AML-193 (cell line): Measurements from ENCODE around the gene A3GALT2.
A peak's percentile ranks its signal among the peaks of the same experiment; 100 is the strongest.

Source experiments
- DNase-seq, 2 experiments: peaks; one replicate each; lab custom pipeline; 2025; lab: John Stamatoyannopoulos, UW

A3GALT2 gene

DNA sequence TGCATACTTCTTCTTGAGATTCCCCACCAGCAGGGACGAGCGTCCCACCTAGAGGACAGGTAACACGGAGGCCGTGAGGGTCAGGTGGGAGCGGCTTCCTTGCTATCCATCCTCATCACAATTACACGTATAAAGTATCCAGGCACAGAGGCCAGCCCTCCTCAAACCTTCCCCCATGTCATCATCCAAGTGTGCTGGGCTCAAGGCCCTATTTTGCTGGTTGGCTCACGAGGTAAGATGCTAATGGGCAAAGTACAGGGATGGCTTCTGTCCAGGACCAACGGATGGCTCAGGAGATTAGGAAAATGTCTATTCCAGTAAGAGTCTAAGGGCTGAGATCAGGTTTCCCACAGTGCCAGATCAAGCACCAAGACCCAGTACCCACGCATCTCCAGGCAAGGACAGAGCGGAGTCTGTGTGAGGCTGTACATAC, 11.5 kb upstream of the A3GALT2 start:
- DNase-seq, result no peak

DNA sequence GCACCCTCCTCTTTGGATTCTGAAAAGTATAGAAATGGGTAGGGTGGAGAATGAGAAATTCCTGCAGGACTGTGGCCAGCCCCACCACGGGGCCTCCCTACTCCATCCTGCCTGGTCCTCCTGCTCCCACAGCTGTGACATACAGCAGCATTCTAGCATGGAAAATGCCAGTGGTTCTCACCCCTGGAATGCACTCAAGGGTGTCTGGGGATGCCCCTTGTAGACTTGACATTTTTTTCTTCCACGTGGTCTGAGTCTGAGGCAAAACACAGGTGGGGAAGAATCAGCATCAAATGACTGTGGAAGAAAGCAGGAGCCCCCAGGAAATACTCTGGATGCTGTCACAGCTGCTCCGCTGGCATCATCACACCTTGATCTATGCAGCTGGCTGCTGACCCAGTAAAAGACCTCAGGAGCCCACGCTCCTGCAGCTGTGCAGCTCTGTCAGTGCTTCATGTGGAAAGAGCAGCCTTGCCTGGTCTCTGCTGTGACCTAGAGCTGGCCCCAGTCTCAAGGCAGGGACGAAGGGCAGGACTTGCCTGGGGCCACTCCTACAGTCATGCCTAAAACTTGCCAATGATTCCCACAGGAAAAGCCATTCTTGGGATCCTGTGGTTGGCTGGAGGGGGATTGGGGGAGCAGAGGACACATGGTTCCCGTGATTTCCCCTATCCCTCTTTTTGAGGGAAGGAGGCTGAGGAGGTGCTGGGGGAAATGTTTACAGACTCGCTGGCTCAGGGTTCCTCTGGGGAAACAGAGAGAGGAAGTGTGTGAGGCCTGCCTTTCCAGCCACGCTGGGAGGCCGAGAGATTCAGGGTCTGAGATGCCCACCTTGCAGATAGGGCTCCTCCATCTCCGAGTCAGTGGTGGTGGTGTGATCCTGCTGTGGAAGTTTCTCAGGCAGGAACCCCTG, 10.8 kb upstream of the A3GALT2 start:
- DNase-seq, result no peak

DNA sequence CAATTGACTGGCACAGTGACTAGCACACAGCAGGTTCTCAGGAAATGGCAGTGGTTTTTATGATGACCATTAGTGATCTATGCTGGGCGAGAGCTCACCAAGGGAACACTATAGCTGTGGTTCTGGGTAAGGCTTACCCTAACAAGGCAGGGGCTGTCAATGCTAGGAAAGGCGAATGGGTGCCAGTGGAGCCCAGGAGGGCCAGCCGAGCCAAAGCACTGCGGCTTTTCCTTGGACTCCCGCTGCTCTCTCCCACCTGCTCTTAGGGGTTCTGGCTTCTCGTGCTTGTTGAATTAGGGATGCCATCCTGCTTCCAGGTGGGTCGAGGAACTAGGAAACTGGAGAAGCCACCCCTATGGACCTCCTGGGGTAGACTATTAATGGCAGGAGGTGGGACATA, 10.0 kb upstream of the A3GALT2 start:
- no peak for DNase-seq

DNA sequence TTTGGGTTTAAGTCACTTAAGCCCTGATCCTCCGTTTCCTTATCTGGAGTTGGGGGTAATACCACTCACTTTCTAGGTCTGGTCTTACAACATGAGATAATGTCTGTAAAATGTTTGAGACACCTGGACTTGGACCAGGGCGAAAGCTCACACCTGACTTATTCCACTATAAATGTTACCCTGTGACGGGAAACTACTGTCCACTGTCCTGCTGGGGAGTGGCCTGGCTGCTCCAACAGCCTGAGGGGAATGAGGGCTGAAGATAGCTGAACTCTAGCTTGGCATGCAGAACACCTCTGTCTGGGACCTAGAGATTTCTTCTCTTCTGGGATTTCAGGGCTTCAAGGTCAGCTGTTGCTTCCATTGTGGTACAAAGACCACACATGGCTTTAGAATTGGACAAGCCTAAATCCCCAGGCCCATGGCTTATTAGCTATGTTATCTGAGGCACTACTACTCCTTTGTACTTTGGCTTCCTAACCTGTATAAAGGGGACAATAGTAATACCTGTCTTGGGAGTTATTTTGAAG, 9.5 kb upstream of the A3GALT2 start:
- no peak for DNase-seq

DNA sequence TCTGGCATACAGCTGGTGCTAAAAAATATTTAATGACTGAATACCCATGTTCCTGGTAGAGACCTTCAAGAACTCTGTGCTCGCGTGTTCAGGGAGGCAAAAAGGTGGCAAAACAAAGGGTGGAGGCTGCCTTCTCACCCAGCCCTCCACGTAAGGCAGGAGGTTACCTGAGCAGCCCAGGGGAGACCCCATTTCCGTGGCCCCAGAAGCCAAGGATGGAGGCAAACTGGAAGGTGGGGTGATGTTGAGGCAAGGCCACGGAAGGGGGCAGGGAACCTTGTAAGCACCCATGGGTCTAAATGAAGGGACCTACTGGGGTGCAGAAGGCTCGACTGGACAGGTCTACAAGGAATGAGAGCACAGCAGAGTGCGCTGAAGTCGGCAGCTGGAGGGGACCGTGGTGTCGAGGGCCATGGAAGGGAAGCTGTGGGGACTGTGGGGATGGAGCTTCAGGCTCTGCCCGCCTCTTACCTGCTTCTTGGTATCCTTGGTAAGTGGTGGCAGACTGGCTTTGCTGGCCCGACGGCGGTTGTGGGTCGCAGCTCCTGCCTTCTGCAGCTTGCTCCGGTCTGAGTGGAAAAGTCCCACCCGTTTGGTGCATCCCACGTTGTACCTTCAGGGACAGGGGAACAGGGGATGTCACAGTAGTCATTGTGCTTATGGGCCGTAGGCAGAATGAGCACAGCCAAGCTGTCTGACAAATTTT, 8.9 kb upstream of the A3GALT2 start:
- no peak for DNase-seq

DNA sequence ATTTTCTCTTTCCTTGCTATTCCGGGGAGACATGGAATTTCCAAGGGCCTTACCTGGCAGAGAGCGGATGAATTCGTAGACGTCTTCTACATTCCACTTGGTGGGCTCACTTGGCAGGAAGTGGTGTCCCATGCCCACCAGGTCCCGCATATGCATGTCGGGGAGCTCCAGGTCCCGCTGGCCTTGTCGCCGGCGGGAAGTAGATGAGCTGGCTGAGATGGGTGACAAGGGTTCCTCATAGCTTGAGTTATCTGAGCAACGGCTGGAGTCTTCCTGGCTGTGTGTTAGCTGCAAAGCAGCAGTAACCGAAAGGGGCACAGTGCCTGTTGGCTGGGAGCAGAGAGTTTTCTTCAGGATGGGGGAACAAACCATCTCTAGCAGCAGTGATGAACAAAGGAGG, 7.9 kb upstream of the A3GALT2 start:
- no peak for DNase-seq

DNA sequence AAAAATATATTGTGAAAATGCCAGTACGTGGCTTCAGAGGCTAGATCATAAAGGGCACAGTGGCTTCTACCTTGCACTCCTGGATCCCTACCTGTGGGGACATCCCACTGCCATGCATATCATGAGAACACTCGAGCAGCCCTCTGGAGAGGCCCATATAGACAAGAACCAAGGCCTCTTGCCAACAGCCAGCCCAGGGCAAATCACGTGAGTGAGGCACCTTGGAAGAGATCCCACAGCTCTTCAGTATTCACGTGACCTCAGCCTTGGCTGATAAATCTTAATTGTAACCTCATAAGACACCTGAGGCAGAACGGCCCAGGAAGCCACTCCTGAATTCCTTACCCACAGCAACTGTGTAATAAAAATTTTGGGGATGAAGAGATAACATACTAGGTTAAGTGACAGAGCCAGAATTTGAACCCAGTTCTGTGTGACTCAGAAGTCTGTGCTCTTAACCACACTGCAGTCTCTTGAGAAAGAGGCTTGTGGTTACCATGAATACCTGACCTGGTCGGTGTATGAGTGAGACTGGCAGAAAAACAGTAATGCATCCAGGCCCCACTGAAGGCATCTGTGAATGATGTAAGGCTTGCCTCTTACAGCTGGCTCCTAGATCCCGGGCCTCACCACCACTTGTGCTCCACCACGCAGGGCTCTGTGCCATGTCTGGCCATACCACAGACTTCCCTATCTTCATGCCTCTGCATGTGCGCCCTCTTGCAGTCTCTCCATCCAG, 6.9 kb upstream of the A3GALT2 start:
- peak; percentile 15 for DNase-seq

DNA sequence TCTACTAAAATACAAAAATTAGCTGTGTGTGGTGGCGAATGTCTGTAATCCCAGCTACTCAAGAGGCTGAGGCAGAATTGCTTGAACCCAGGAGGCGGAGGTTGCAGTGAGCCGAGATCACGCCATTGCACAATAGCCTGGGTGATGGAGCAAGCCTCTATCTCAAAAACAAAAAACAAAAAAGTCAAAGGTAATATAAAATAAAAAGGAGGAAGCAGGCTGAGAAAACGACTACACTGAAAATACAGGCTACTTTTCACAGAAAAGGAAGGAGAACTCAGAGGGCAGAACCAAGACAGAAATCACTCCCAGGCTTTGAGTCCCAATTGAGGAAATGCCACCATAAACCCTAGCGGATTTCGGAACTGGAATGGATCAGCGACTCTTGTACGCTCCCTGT, 5.9 kb upstream of the A3GALT2 start:
- no peak for DNase-seq

DNA sequence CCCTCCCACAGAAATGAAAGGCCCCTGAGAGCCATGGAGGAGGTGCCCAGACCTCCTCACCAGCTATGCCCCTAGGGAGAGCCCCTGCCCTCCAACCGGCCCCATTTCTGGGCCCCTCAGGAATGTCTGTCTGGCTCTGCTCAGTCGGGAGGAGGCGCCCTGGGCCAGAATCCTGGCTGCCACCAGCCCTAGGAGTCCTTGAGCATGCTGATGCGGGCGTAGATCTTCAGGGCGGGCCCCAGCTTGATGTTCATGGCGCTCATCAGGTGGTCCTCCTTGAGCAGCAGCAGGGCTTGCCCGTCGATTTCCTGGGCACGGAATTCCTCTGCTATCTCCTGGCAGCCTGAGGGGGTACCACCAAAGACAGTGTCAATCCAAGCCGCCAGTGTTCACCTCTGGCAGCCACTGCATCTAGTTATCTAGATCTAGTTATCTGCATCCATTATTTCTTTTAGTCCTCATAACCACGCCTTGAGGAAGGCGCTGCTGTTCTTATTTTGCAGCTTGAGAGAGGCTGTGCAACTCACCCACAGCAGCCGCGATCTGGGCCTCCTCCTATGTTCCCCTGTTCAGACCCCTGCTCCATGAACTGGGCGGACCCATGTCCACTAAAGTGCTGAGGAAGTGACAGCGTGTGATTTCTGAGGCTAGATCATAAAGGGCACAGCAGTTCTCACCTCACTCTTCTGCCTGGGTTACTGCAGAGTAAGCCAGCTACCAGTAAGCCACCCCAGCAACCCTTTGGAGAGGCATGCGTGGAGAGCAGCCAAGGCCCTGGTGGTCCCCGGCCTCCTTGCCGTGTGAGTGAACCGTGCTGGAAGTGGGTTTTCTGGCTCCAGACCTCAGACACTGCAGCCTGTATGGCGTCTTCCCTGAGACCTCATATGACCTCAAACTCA, 4.0 kb upstream of the A3GALT2 start:
- no peak for DNase-seq

DNA sequence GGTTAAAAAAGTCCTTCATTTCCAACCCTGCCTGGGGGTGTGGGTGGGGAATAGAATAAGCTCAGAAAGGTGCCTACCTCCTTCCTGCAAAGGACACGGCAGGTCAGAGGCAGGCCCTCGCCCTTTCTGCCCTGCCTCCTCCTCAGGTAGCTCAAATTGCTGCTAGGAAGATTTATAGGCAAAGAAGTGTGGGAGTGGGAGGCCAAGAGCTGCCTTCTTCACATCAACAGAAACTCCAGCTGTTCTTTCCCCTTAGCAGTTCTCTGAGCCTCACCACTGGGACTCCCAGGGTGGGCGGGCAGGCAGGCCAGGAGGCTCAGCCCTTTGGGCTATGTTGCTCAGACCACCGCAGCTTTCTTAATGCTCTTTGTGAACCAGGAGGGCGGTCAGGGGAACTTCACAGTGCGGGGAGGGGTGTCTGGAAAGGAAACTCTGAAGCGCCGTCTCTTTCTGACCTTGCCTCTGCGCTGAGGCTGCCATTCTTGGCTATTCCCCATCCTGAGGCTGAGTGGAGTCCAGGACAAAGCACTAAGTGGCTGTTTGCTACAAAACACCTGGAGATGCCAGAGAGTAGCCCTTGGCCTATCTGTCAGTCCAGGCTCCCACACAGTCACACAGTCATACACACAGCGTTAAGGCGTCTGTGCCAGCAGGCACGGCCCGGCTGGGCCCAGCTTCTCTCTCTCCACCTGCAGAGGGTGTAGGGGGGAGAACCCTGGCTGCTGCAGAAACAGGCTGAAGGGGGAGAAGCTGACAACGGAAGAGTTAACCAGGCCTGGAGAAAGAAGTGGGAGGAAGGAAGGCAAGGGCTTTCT, 3.0 kb upstream of the A3GALT2 start:
- no peak for DNase-seq

DNA sequence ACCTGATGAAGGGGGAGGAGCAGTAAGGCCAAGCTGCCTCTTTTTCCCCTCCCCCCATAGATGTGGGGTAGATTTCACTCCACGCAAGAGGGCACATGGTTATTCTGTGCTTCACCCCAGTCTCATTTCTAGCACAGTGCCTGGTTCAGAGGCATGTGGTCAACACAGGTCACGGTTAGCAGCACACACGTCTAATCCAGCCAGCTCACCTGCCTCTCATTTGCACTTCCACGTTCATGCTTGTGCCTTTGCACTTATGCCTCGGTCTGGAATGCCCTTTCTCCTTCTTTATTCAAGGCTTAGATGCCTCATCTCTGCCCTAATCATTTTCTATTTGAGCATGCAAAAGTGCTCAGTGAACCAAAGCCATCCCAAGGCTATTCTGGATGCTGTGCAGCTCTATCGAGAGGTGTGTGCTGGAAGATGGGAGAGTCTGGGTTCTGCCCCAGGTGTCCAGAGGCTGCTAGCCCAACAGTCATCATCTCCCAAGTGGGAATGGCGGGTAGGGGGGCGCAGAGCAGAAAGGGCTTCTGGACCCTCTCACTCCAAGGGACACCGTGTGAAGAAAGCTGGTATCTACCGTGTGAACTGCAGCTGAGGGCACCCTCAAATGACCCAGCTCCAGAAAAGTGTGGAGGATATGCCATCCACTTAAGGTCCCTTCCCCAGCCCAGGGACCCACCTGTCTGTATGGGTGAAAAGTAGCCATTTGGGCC, 2.1 kb upstream of the A3GALT2 start:
- DNase-seq, result no peak

DNA sequence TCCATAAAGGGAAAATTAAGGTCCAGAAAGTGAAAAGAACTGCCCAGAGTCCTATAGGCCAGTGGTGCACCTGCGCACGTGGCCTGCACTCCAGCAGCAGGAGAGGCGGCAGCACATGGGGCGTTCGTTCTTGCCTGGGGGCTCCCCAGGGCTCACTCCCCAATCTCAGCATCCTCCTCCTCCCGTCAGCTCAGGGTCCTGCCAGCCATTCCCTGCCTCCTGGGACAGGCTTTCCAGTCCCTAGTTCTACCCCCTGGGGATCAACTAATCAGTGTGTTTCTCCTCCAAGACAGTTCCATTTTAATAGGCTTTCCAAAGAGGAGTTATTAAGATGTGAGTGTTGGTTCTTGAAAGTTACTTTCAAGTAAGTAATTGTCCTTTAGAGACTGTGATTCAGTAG, 1.2 kb upstream of the A3GALT2 start:
- DNase-seq, result no peak

DNA sequence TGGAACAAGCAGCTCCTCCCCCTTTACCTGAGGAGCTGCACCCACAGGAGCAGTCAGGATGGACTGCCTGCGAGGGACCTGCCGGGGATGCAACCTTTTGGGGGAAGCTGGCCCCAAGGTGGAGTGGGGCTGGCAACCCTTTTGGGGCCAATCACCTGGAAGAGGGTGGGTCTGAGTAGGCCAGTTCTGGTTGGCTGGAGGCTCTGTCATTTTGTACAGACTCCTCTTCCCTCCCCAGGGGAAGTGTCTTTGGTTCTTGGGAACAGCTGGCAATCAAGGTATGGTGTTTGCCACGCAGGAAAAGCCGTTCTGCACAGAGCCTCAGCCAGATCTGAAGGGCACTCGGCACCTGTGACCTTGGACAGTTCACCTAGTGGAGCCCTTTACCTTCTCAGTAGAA, 280 bp upstream of the A3GALT2 start:
- no peak for DNase-seq

DNA sequence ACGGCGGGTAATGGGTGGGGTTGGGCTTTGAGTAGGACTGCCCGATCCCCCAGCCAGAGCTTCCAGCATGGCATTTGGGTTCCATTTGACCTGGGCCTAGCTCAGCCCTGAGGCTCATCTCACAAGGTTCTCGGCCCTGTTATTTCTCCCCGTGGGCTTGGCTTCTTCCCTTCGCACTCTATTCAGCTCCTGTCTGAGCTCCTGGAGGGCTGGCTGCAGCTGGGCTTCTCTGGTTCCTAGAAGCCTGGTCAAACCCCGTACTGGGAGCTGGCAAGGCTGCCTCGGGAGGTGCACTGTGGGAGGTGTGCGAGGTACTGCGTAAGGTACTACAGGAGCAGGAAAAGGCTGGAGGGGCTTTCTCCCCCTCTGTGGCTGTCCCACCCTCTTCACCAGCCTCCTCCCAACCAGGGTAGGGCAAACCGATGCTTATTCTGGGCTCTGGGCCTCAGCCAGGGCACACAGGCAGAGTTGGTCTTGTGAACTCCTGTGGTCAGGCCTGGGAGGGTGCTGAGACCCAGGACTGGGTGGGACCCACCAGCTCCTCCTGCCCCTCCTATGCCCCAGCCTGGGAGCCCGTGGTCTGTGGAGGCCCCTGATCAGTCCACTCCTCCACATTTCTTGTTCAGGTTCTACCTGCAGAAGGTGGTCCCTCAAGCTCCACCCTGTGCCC, 814 bp downstream of the A3GALT2 start:
- no peak for DNase-seq

DNA sequence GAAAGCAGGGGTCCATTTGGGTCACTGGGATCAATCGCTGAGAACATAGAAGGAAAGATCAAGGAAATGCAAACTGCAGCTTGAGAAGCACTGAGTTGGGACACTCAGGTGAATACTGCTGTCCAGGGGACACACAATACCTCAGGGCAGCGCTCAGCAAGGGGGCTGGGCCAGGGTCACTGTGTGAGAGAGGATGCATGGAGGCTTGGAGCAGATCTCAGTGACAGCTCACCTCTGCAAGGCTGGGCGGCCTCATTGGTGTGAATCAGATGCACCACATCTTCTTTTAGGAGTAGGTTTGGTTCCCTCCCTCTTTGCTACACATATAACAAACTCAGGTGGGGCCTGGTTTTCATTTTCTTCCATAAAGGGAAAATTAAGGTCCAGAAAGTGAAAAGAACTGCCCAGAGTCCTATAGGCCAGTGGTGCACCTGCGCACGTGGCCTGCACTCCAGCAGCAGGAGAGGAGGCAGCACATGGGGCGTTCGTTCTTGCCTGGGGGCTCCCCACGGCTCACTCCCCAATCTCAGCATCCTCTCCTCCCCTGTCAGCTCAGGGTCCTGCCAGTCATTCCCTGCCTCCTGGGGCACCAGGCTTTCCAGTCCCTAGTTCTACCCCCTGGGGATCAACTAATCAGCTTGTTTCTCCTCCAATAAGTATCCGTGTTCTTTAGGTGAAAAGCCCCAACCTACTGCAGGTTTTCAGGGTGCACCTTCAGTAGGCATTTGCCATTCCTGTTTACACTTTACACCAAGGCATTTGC, 1.5 kb downstream of the A3GALT2 start:
- DNase-seq, result no peak

DNA sequence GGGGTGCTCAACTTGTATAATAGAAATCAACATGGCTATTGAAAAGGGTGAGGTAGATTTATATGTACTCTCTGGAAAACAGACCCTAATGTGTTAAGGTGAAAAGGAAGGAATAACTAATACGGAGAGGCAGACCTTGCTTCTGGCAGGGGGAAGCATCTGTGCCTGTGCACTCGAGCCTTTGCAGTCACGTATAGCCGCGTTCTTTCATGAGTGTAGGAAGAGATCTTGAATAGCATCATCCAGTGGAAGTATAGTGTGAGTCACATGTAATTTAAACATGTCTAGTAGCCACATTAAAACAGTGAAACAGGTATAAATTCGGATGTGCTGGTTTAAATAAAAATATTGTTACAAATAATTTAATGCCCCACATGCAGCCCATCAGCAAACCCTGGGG, 3.0 kb downstream of the A3GALT2 start:
- no peak for DNase-seq

DNA sequence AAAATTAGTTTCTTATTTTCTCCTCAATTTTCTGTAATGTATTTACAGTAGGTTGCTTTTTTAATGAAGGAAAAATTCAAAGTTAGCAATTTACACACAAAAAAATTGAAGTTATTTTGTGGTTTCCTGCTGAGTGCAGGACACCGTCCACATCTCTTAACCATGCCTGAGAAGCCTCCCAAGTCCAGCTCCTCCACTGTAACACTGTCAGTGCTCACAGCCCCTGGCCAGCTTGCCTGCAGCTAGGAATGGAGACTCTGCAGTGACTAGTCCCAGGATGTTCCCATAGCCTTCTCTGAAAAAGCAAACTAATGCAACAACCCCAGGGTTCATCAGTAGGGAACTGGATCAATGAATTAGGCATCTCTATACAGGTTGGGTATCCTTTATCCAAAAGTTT, 3.5 kb downstream of the A3GALT2 start:
- DNase-seq, result no peak

DNA sequence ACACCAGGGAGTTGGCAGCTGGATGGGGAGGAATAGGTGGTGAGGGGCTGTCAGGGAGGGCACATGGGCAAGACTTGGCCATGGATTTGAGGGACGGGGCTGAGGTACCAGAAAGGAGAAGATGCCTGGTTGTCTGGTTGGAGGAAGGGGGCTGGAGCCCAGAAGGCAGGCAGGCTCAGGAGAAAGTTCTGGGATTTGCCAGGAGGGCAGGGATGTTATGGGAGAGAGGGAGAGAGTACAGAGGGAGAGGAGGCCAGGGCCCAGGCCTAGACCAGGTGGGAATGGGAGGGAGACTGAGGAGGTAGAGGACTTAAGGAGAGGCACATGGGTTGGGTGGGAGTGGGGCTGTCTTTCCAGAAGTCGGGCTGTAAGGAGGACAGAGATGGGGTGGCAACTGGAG, 4.3 kb downstream of the A3GALT2 start:
- DNase-seq, result no peak

DNA sequence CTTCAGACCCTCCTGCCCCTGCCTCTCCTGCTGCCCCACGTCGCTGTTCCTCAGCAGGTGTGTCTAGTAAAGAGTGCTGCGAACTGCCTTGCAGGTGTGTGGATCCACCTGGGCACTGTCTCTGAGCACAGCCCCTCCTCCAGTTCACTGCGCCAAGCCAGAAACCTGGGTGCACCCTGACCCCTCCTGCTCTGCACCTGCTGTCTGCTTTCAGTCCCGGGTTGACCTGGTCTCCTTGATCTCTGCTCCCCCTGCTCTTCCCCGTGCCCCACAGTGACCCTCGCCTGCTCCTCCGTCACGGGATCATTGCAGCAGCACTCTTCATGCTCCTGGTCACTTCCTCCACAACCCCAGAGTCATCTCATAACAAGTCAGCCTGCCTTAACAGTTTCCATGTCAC, 6.5 kb downstream of the A3GALT2 start:
- DNase-seq, result no peak
